Cardiac fibroblast (primary cell): ENCODE measurements around the gene ZNF488.

ENCODE experiments used
- DNase-seq, 2 donors: peaks; one replicate each; pipeline versions ENCODE4 v3.0.0 to v3.0.0-alpha.2; 2010; ENCODE audit warnings: low read depth in 2 of 2
- H3K4me3 ChIP-seq, 2 donors: replicated peaks in 1 of 2; 1 replicate in 1 of 2; 2 replicates in 1 of 2; pipeline ENCODE4 v1.5.1; 2011; ENCODE audit warnings: low read depth in 2 of 2, low read length in 2 of 2, mild to moderate bottlenecking in 2 of 2, moderate library complexity in 1 of 2
- TF ChIP-seq, protein P1 (sequence below): IDR thresholded peaks from one replicate; pipeline ENCODE4 v1.5.1; 2011; ENCODE audit warnings: low read depth, mild to moderate bottlenecking, low read length, inconsistent platforms

The ZNF488 gene

DNA sequence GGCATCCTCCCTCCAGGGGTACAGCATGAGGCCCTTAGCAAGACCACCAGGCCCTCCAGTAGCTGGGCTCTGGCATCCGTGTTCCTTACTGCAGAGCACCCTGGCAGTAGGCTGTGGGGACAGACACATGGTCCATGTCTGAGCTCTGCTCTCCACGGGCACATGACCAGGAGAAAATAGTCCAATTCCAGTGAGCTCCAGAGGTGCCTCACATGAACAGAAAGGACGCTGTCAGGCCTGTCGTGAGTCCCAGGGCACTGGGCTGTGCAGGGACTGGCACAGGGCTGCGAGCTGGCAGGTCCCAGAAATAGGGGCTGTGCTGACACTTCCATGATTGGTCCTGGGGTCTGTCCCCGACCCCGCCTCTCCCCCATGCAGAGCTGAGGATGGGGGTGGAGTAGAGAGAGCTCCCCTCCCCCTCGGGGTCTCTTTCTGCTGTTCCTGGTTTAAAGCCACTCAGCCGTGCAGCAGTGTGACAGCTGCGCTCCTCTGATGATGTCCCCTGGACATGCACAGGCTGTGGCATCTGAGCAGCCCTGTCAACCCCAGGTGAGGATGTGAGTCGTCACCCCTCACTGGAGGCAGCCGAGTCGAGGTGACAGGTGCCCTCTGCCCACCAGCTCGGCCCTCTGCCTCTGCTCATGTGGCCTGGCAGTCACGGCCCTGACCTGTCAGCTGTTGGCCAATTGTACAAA is 25.2 kb upstream of the ZNF488 start:
- no peak overlapping the region for H3K4me3 ChIP-seq
- no peak for DNase-seq
- TF ChIP-seq, protein P1, sequence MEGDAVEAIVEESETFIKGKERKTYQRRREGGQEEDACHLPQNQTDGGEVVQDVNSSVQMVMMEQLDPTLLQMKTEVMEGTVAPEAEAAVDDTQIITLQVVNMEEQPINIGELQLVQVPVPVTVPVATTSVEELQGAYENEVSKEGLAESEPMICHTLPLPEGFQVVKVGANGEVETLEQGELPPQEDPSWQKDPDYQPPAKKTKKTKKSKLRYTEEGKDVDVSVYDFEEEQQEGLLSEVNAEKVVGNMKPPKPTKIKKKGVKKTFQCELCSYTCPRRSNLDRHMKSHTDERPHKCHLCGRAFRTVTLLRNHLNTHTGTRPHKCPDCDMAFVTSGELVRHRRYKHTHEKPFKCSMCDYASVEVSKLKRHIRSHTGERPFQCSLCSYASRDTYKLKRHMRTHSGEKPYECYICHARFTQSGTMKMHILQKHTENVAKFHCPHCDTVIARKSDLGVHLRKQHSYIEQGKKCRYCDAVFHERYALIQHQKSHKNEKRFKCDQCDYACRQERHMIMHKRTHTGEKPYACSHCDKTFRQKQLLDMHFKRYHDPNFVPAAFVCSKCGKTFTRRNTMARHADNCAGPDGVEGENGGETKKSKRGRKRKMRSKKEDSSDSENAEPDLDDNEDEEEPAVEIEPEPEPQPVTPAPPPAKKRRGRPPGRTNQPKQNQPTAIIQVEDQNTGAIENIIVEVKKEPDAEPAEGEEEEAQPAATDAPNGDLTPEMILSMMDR = no peak

DNA sequence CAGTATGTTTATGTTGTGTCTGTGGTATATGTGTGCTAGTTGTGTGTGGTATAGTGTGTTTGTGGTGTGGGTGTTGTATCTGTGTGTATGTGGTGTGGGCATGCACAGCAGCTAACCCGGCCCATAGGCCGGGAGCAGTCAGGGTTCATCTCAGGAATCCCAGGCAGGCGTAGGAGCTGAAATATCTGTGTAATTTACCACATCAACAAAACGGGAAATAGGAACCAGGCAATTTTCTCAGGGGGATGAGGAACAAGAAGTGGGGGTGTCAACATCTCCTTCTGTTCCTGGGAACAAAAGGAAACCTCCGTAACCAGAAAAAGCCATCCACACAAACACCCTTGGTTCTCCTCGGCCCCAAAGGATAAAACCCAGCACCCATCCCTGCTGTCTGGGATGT is 24.5 kb upstream of the ZNF488 start:
- no peak for DNase-seq
- TF ChIP-seq, protein P1 = no peak
- H3K4me3 ChIP-seq = no peak overlapping the region

DNA sequence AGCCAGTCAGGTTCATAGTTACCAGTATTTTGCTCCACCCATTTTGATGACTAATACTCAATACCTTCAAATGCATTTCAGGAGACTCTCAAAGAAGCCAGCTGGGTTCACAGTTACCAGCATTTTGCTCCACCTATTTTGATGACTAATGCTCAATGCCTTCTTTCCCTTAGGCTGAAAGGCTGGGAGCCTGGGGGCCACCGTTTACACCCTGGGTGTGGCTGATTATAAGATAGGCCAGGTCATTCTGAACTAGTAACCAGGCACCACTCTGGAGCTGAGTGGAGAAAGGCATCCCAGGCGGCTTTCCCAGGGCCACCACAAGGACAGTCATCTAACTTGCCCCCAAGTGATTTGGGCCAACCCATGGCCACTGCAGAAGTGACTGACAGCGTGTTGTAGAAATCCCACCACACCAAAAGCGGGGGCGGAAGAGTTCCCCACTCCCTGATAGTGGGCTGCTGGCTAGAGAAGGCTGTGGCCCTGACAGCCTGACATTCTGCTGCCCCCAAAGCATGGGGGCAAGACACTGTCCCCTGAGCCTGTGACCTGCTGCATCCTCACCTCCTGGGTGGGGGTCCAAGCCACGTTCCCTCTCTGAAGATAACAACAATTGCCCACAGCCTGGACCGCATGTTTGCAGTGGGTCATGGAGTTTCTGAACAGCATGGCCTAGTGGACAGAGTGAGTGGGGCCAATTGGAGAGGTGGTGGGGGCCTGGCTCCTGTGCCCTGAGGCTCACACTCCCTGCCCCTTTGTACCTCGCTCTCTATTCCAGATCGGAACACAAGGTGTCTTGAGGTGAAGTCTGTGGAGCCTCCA is 23.0 kb upstream of the ZNF488 start:
- DNase-seq = peak; percentile 49 to 79
- TF ChIP-seq, protein P1 = no peak
- no peak overlapping the region for H3K4me3 ChIP-seq

DNA sequence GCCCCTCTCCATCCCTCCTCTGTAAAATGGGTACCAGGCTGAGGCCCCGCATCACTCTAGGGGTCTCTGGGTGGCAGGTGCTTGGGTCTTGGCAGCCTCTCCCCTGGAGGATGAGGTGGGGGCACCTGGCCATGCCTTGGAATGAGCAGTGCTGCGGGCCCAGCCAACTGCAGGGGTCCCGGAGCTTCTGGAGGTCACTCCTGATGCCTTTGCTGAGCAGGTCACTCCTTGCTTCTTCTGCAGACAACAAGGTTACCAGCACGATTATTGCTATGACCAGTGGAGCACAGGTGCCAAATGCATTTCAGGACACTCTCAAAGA is 22.4 kb upstream of the ZNF488 start:
- DNase-seq = no peak
- TF ChIP-seq, protein P1 = no peak
- H3K4me3 ChIP-seq = no peak overlapping the region

DNA sequence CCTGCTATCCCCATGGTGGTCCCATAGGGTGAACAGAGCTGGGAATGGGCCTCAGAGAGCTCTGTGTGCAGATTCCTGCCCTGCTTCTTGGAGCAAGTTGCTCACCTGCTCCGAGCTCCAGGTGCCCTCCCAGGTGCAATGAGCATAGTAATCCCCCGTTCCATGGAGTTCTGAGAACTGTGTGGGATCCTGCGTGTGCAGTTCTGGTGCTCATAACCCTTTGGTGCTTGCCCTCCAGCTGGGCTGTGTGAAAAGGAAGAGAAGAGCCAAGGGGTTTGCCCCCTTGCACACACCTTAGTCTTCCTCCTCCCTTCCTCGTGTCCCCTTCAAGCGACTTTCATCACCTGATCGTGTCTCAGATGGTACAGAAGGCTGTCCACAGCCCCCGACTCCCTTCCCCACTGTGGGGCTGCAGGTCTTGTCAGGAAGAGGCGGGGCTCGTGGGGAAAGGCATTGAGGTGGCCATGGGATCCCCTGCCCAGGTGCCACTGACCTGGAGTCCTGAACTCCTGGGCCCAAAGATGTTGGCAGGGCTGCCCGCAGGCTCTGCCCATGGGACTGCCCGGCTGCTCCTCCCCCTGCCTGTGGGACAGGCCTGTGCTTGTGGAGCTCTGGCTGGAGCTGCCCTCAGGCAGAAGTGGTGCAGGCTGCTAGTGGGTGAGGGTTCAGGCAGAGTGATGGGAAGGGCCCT is 21.9 kb upstream of the ZNF488 start:
- no peak overlapping the region for H3K4me3 ChIP-seq
- TF ChIP-seq, protein P1 = no peak
- no peak for DNase-seq

DNA sequence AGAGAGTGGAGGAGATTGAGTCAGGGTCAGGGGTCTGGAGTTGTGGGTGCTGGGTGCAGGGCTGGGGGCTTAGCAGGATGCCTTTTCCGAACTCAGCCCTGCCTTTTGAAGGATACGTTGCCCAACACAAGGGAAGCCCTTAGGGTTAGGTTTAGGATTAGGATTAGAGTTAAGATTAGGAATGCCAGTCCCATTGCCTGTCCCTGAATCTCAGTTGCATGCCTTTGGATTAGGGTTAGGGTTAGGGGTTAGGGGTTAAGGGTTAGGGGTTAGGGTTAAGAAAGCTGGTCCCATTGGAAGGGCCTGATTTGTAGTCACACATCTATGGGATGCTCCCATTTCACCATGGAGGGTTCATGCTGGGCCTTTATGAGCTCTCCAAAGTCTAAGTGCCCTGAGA is 20.8 kb upstream of the ZNF488 start:
- H3K4me3 ChIP-seq = no peak overlapping the region
- no peak for DNase-seq
- TF ChIP-seq, protein P1 = no peak
